GM23248 (cell line): ENCODE results near the gene TM4SF20. TPM values are rescaled to one million over a fixed set of nuclear protein-coding genes. Genes with fewer than 3 reads are reported as not detected.
A peak's percentile ranks its signal among the peaks of the same experiment; 100 is the strongest.

Source experiments
- DNase-seq: peaks from one replicate; pipeline ENCODE4 v3.0.0-alpha.2; 2015
- H2AFZ ChIP-seq: fragments of 200-600 bp; sonication (generic); 2 replicates; pipeline ENCODE4 v1.6.1; 2016; ENCODE audit warnings: antibody characterized with exemption
- H3F3A ChIP-seq: fragments of 200-600 bp; sonication (generic); 2 replicates; pipeline ENCODE4 v1.6.1; 2016; ENCODE audit warnings: mild to moderate bottlenecking, antibody characterized with exemption, mixed run types; ENCODE audit not compliant: insufficient read depth
- H3K27ac ChIP-seq: fragments of 200-600 bp; sonication (generic); 2 replicates; pipeline ENCODE4 v1.5.1; 2016; ENCODE audit warnings: mild to moderate bottlenecking
- H3K27me3 ChIP-seq: fragments of 200-600 bp; sonication (generic); replicated peaks from 2 replicates; pipeline ENCODE4 v1.6.1; 2016; ENCODE audit warnings: mild to moderate bottlenecking; ENCODE audit not compliant: insufficient read depth
- H3K36me3 ChIP-seq: fragments of 200-600 bp; sonication (generic); 2 replicates; pipeline ENCODE4 v1.6.1; 2016; ENCODE audit warnings: low read depth, mild to moderate bottlenecking
- H3K4me1 ChIP-seq: fragments of 200-600 bp; sonication (generic); 2 replicates; pipeline ENCODE4 v1.6.1; 2016; ENCODE audit warnings: mild to moderate bottlenecking; ENCODE audit not compliant: insufficient read depth
- H3K4me2 ChIP-seq: fragments of 200-600 bp; sonication (generic); one replicate; pipeline ENCODE4 v1.6.1; 2016; ENCODE audit warnings: mild to moderate bottlenecking; ENCODE audit not compliant: unreplicated experiment
- H3K4me3 ChIP-seq: fragments of 200-600 bp; sonication (generic); 2 replicates; pipeline ENCODE4 v1.5.1; 2016; ENCODE audit warnings: mild to moderate bottlenecking
- H3K79me2 ChIP-seq: fragments of 200-600 bp; sonication (generic); 2 replicates; pipeline ENCODE4 v1.6.1; 2016; ENCODE audit warnings: mild to moderate bottlenecking; ENCODE audit not compliant: insufficient read depth
- H3K9ac ChIP-seq: fragments of 200-600 bp; sonication (generic); 2 replicates; pipeline ENCODE4 v1.6.1; 2016; ENCODE audit warnings: mild to moderate bottlenecking
- H3K9me2 ChIP-seq: fragments of 200-600 bp; sonication (generic); 2 replicates; pipeline ENCODE4 v1.6.1; 2016; ENCODE audit warnings: mixed run types, mild to moderate bottlenecking, moderate library complexity; ENCODE audit not compliant: insufficient read depth
- H3K9me3 ChIP-seq: fragments of 200-600 bp; sonication (generic); one replicate; pipeline ENCODE4 v1.6.1; 2017; ENCODE audit warnings: low read depth
- H4K20me1 ChIP-seq: fragments of 200-600 bp; sonication (generic); 2 replicates; pipeline ENCODE4 v1.6.0; 2016; ENCODE audit not compliant: insufficient read depth
- EZH2 ChIP-seq: fragments of 200-600 bp; sonication (generic); IDR thresholded peaks from 2 replicates; pipeline ENCODE4 v1.6.1; 2018; ENCODE audit warnings: antibody characterized with exemption, mild to moderate bottlenecking; ENCODE audit not compliant: insufficient read depth, poor library complexity, severe bottlenecking
- EZH2phosphoT487 ChIP-seq: fragments of 200-600 bp; sonication (generic); IDR thresholded peaks from 2 replicates; pipeline ENCODE4 v1.6.1; 2018; ENCODE audit warnings: antibody characterized with exemption, moderate library complexity, mild to moderate bottlenecking, low read depth; ENCODE audit not compliant: insufficient read depth
- WGBS, 2 experiments: methylation state at CpG; one replicate each; pipeline ENCODE4 v1.1.6; 2015 to 2017; ENCODE audit warnings: low lambda C conversion rate in 2 of 2, low coverage in 1 of 2; ENCODE audit errors: missing lambda C conversion rate in 2 of 2; 5-methylcytosine and 5-hydroxymethylcytosine counted together
- in situ Hi-C: fragments of 300-500 bp; cut with MboI; formaldehyde crosslinking; loops from 2 replicates; pipeline ENCODE4 v1.15.0; 2020
- polyA plus RNA-seq: library from polyadenylated mRNA; unstranded; fragments of >200 nt; fragmentation: Nextera tagmentation; extraction: Ambion mirVana; gene quantifications from 2 replicates; pipeline ENCODE4 v1.2.1, GENCODE V29; 2016
- total RNA-seq: library from RNA; depleted of rRNA; stranded (reverse); fragments of >200 nt; shearing (Covaris generic); gene quantifications from 2 replicates; pipeline ENCODE4 v1.2.3, GENCODE V29; 2014

Gene TM4SF20
- total and polyA plus RNA-seq, 2 experiments from 2014 or later, result 16.8 to 18.7 TPM

- Histone ChIP-seq H3K27me3 (no peaks in the 10 kb centered on the region), H3K4me2 (no peak overlapping the region), H3K9me2 (no peaks in the 10 kb centered on the region), H3K9me3 (no peaks in the 10 kb centered on the region), H3K4me1 (peaks cover 20% of the 10 kb centered on the region), H4K20me1 (no peaks in the 10 kb centered on the region), H3K4me3 (no peak overlapping the region), H3K79me2 (no peaks in the 10 kb centered on the region), H3F3A (peaks cover 12% of the 10 kb centered on the region; the same call in 1 of the 2 replicates), H3K9ac (no peak overlapping the region), H3K27ac (no peak overlapping the region), H2AFZ (no peak overlapping the region), H3K36me3 (no peaks in the 10 kb centered on the region)
- no peak for TF ChIP-seq EZH2phosphoT487
- no peak for TF ChIP-seq EZH2
- in situ Hi-C loops, result no loop called here
- WGBS, 2 experiments, result 91 to 95% methylated on average over 4 of the region's 4 CpGs
- DNase-seq, result no peak
Observed at GRCh38 chr2:227416701-227417100, 37.6 kb upstream of the TM4SF20 start.

GRCh38 chr2:227415538-227416424 lies 36.7 kb upstream of the TM4SF20 start:
- H3K36me3 ChIP-seq, result no peaks in the 10 kb centered on the region

GRCh38 chr2:227414846-227415245 lies 35.7 kb upstream of the TM4SF20 start:
- Histone ChIP-seq H2AFZ (0 out of 2 replicates have a peak overlapping the region, but pooled peaks have one; percentile 14), H3K27ac (peak overlapping the region; percentile 16; the same call in 1 of the 2 replicates), H3F3A (peaks cover 19% of the 10 kb centered on the region; the same call in 1 of the 2 replicates), H3K9me3 (no peaks in the 10 kb centered on the region), H3K4me2 (no peak overlapping the region), H3K79me2 (no peaks in the 10 kb centered on the region), H3K4me1 (peaks cover 29% of the 10 kb centered on the region), H3K36me3 (no peaks in the 10 kb centered on the region), H3K4me3 (no peak overlapping the region), H3K9ac (no peak overlapping the region), H4K20me1 (no peaks in the 10 kb centered on the region), H3K9me2 (no peaks in the 10 kb centered on the region), H3K27me3 (no peaks in the 10 kb centered on the region)
- TF ChIP-seq EZH2phosphoT487 (no peak), EZH2 (no peak)
- 81 to 88% methylated on average over 3 of the region's 3 CpGs for WGBS, 2 experiments
- peak; percentile 65 for DNase-seq
- in situ Hi-C loops, result no loop called here

More at GRCh38 chr2:227415538-227416424, 36.7 kb upstream of the TM4SF20 start:
- TF ChIP-seq EZH2 (no peak), EZH2phosphoT487 (no peak)
- no peaks in the 10 kb centered on the region for H3K9me2 ChIP-seq
- peak overlapping the region; percentile 29; the same call in 1 of the 2 replicates for H2AFZ ChIP-seq
- peak overlapping the region; percentile 30 for H3K4me2 ChIP-seq
- WGBS, 2 experiments, result 44 to 45% methylated on average over 10 of the region's 10 CpGs
- H3K4me1 ChIP-seq, result peaks cover 29% of the 10 kb centered on the region
- H3K79me2 ChIP-seq, result no peaks in the 10 kb centered on the region
- in situ Hi-C loops, result no loop called here
- H3K27ac ChIP-seq, result peak overlapping the region; percentile 37
- H3K27me3 ChIP-seq, result no peaks in the 10 kb centered on the region
- peak; percentile 89 for DNase-seq
- no peaks in the 10 kb centered on the region for H4K20me1 ChIP-seq
- no peak overlapping the region for H3K4me3 ChIP-seq
- peaks cover 19% of the 10 kb centered on the region; the same call in 1 of the 2 replicates for H3F3A ChIP-seq
- H3K9me3 ChIP-seq, result no peaks in the 10 kb centered on the region
- H3K9ac ChIP-seq, result no peak overlapping the region

- WGBS, 2 experiments, result 82 to 86% methylated on average over 8 of the region's 8 CpGs
- in situ Hi-C loops, result no loop called here
- no peaks in the 10 kb centered on the region for H3K27me3 ChIP-seq
Observed at GRCh38 chr2:227413371-227413770, 34.3 kb upstream of the TM4SF20 start.

More at GRCh38 chr2:227413371-227413770, 34.3 kb upstream of the TM4SF20 start:
- TF ChIP-seq EZH2phosphoT487 (no peak), EZH2 (no peak)
- H2AFZ ChIP-seq, result no peak overlapping the region
- H3K4me2 ChIP-seq, result no peak overlapping the region
- no peak for DNase-seq
- no peaks in the 10 kb centered on the region for H3K9me3 ChIP-seq
- no peak overlapping the region for H3K9ac ChIP-seq
- no peaks in the 10 kb centered on the region for H3K9me2 ChIP-seq
- H3K4me1 ChIP-seq, result peaks cover 29% of the 10 kb centered on the region
- H4K20me1 ChIP-seq, result no peaks in the 10 kb centered on the region
- H3F3A ChIP-seq, result peaks cover 19% of the 10 kb centered on the region; the same call in 1 of the 2 replicates
- H3K36me3 ChIP-seq, result no peaks in the 10 kb centered on the region
- no peak overlapping the region for H3K27ac ChIP-seq
- no peaks in the 10 kb centered on the region for H3K79me2 ChIP-seq
- no peak overlapping the region for H3K4me3 ChIP-seq
